DND-41 (cell line): ENCODE results near the gene DIAPH1.

Source experiments
- ATAC-seq: fragments of 200-7000 bp; cut with Tn5 transposase; 3 replicates; pipeline ENCODE4 v1.9.1; 2021; ENCODE audit warnings: low read depth; ENCODE audit not compliant: insufficient read depth
- DNase-seq: peaks from one replicate; pipeline ENCODE4 v3.0.0-alpha.2; 2020
- H2AFZ ChIP-seq: 2 replicates; pipeline ENCODE4 v1.6.0; 2012; ENCODE audit warnings: low read depth, low read length
- H3K27ac ChIP-seq: 2 replicates; pipeline ENCODE4 v1.5.1; 2012; ENCODE audit warnings: low read length, inconsistent platforms
- H3K27me3 ChIP-seq: fragments of 200-600 bp; sonication (generic); 2 replicates; pipeline ENCODE4 v1.6.0; 2012; ENCODE audit warnings: low read length, mild to moderate bottlenecking, inconsistent platforms; ENCODE audit not compliant: insufficient read depth, poor library complexity
- H3K36me3 ChIP-seq: 2 replicates; pipeline ENCODE4 v1.5.1; 2012; ENCODE audit warnings: low read length, inconsistent platforms; ENCODE audit not compliant: insufficient read depth
- H3K4me1 ChIP-seq: 2 replicates; pipeline ENCODE4 v1.5.1; 2012; ENCODE audit warnings: mild to moderate bottlenecking, low read length; ENCODE audit not compliant: insufficient read depth
- H3K4me2 ChIP-seq: 2 replicates; pipeline ENCODE4 v1.6.0; 2012; ENCODE audit warnings: mild to moderate bottlenecking, moderate library complexity, low read length, inconsistent platforms; ENCODE audit not compliant: insufficient read depth
- H3K4me3 ChIP-seq, 2 experiments: fragments of 200-600 bp in 1 of 2; shearing (Covaris generic) in 1 of 2; 2 replicates each; pipeline ENCODE4 v1.5.1; 2012 to 2016; ENCODE audit warnings: inconsistent platforms in 2 of 2, low read length in 2 of 2, mild to moderate bottlenecking in 2 of 2, low read depth in 1 of 2, moderate library complexity in 1 of 2
- H3K79me2 ChIP-seq: 2 replicates; pipeline ENCODE4 v1.6.0; 2012; ENCODE audit warnings: low read length, inconsistent platforms; ENCODE audit not compliant: insufficient read depth
- H3K9ac ChIP-seq: 2 replicates; pipeline ENCODE4 v1.6.0; 2012; ENCODE audit warnings: low read depth, mild to moderate bottlenecking, inconsistent platforms, low read length, moderate library complexity
- H3K9me3 ChIP-seq: 2 replicates; pipeline ENCODE4 v1.5.1; 2012; ENCODE audit warnings: low read length, moderate library complexity, mild to moderate bottlenecking, inconsistent platforms; ENCODE audit not compliant: insufficient read depth, severe bottlenecking
- H4K20me1 ChIP-seq: 2 replicates; pipeline ENCODE4 v1.6.0; 2012; ENCODE audit warnings: low read length; ENCODE audit not compliant: insufficient read depth
- CTCF ChIP-seq: IDR thresholded peaks from 2 replicates; pipeline ENCODE4 v1.5.1; 2012; ENCODE audit warnings: borderline replicate concordance, low read length, moderate library complexity, mild to moderate bottlenecking; ENCODE audit not compliant: poor library complexity, severe bottlenecking; ENCODE audit errors: extremely low read depth
- EZH2 ChIP-seq: IDR thresholded peaks from 3 replicates; pipeline ENCODE4 v1.6.1; 2012; ENCODE audit warnings: borderline replicate concordance, low read depth, mild to moderate bottlenecking, moderate library complexity, low read length, inconsistent platforms; ENCODE audit not compliant: severe bottlenecking

Gene DIAPH1

GRCh38 chr5:141488591-141489561 lies 129.9 kb downstream of the DIAPH1 start, which contains the start of gene PCDHGC5:
TSS of gene PCDHGC5 (plus strand) at chr5:141489081. CDS start at chr5:141489241, 160 bp downstream.
- H3K27ac ChIP-seq: no peak within 1 kb of the TSS
- DNase-seq (no peak), ATAC-seq (no peak)
- H2AFZ ChIP-seq: no peak within 1 kb of the TSS
- no peak within 1 kb of the TSS for H3K4me2 ChIP-seq
- no peaks in the 10 kb centered on the region for H3K4me1 ChIP-seq
- no peak within 1 kb of the TSS for H3K4me3 ChIP-seq
- no peak within 1 kb of the TSS for H3K9ac ChIP-seq
- H3K36me3 ChIP-seq: no peaks in the 10 kb centered on the region
- H3K27me3 ChIP-seq: no peaks in the 10 kb centered on the region
- TF ChIP-seq CTCF (no peak), EZH2 (no peak)
- H3K79me2 ChIP-seq: no peaks in the 10 kb centered on the region
- H4K20me1 ChIP-seq: no peaks in the 10 kb centered on the region; the same call in 1 of the 2 replicates
- no peaks in the 10 kb centered on the region for H3K9me3 ChIP-seq

GRCh38 chr5:141487131-141487530 lies 131.7 kb downstream of the DIAPH1 start:
- no peak for ATAC-seq
- Histone ChIP-seq H3K9ac (no peak overlapping the region), H3K4me1 (no peaks in the 10 kb centered on the region), H3K4me3 (no peak overlapping the region), H2AFZ (no peak overlapping the region), H3K79me2 (no peaks in the 10 kb centered on the region), H3K27me3 (no peaks in the 10 kb centered on the region), H3K4me2 (no peak overlapping the region), H4K20me1 (no peaks in the 10 kb centered on the region; the same call in 1 of the 2 replicates), H3K9me3 (no peaks in the 10 kb centered on the region), H3K27ac (no peak overlapping the region), H3K36me3 (no peaks in the 10 kb centered on the region)
- no peak for TF ChIP-seq EZH2
- no peak for TF ChIP-seq CTCF
- DNase-seq: no peak

- Histone ChIP-seq H3K4me2 (no peak overlapping the region), H3K79me2 (no peaks in the 10 kb centered on the region), H2AFZ (no peak overlapping the region), H3K27me3 (no peaks in the 10 kb centered on the region), H3K36me3 (no peaks in the 10 kb centered on the region), H4K20me1 (no peaks in the 10 kb centered on the region; the same call in 1 of the 2 replicates), H3K4me3 (no peak overlapping the region), H3K9ac (no peak overlapping the region), H3K4me1 (no peaks in the 10 kb centered on the region), H3K9me3 (no peaks in the 10 kb centered on the region), H3K27ac (no peak overlapping the region)
- TF ChIP-seq CTCF: no peak
- TF ChIP-seq EZH2: no peak
- ATAC-seq (no peak), DNase-seq (no peak)
These were observed 132.7 kb downstream of the DIAPH1 start for GRCh38 chr5:141486091-141486490.
